ENCODE measurements around the gene C11orf54.

C11orf54 gene

DNA sequence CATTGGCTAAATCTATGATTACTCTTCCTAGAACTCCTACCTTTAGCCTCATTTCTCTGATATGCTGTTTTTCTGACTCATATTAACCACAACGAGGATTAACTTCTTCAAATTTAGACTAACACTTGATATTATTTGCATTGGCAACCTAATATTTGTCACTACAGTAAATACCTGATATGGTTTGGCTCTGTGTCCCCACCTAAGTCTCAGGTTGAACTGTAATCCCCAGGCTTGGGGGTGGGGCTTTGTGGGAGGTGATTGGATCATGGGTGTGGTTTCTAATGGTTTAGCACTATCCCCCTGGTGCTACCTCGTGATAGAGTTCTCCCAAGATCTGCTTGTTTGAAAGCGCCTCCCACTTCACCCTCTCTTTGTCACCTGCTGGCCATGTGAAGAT, 25.5 kb downstream of the C11orf54 start:
- no peak for DNase-seq

DNA sequence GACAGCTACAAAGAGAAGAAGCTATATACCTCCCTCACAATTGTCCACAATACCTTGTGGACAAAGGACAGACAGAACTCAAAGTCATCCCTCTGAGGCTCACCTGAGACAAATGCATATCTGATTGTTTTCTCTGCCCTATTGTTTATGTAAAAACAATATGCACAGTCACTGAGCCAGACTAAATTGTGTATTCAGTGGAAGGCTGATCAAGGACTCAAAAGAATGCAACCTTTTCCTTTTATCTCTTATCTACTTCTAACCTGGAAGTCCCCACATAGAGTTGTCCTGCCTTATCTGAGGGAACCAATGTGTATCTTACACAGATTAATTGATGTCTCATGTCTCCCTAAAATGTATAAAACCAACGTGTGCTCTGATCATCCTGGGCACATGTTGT, 28.7 kb downstream of the C11orf54 start:
- no peak for DNase-seq

- DNase-seq = no peak
Observed at GRCh38 chr11:93772123-93772522, 30.7 kb downstream of the C11orf54 start.

DNA sequence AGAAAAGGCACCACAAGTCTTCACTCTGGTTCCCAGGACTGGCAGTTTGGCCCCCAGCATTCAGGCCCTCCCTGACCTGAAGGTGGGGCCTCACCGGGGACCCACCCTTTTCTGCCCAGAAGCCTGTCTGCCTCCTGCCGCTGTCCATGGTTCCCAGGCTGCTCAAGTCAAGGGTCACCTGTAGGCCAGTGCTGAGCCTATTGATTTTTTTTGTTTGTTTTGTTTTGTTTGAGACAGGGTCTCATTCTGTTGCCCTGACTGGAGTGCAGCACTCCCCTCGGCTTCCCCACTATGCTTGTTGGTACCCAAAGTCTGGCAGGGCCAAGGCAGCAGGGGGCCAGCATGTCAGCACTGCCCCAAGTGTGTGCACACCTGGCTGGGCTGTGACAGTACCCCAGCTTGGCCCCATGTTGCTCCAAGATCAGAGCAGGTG, 31.6 kb downstream of the C11orf54 start:
- no peak for DNase-seq

DNA sequence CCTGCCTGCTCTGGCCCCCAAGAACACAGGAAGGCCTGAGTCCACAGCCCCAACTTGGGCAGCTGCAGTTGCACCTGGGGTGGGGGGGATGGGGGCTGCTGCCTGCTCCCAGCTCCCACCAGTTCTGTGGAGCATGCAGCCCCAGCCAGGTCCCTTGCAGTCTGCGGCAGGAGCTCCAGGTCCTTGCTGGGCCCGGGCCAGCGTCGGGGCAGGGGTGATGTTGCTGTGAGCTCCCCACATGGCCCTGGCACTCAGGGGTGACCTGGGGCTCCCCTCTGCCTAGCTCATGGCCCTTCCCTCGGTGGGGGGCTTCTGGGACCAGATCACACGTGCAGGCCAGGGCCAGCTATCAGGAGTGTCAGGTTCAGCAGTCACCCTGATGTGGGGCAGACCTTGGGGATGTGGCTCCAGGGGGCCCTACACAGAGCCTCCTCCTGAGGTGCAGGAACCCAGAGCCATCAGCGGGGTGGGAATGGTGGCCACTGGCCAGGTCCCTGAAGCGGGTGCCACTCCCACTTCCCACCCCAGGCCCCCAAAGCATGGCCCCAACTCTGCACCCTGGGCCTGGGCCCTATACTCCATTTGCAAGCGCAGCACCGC, 32.2 kb downstream of the C11orf54 start:
- DNase-seq = no peak

DNA sequence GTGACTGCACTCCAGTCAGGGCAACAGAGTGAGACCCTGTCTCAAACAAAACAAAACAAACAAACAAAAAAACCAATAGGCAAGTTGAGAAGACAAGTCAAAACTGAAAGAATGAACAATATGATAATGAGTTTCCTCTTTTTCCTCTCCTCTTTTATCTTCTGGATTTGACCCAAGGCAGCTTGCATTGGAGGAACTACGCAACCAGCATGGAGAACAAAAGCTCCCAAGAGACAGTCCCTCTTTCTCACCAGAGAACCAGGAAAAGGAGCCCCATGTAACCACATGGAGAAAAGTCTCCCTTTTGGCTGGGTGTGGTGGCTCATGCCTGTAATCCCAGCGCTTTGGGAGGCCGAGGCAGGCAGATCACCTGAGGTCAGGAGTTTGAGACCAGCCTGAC, 33.1 kb downstream of the C11orf54 start:
- DNase-seq = peak; percentile 38 to 54 (median 45)

- DNase-seq = peak; percentile 27 to 50 (median 35)
Observed at GRCh38 chr11:93775289-93775688, 33.8 kb downstream of the C11orf54 start.

- no peak for DNase-seq
Observed at GRCh38 chr11:93783362-93783761, 41.9 kb downstream of the C11orf54 start.

- DNase-seq = no peak
Observed at GRCh38 chr11:93783765-93784144, 42.3 kb downstream of the C11orf54 start.

- peak; percentile 93 to 95 (median 95) for DNase-seq
Observed at GRCh38 chr11:93784145-93784934, 42.9 kb downstream of the C11orf54 start, which contains the start of gene MED17. MED17 (plus strand) TSS chr11:93784282; CDS start chr11:93784514, 232 bp downstream.

DNA sequence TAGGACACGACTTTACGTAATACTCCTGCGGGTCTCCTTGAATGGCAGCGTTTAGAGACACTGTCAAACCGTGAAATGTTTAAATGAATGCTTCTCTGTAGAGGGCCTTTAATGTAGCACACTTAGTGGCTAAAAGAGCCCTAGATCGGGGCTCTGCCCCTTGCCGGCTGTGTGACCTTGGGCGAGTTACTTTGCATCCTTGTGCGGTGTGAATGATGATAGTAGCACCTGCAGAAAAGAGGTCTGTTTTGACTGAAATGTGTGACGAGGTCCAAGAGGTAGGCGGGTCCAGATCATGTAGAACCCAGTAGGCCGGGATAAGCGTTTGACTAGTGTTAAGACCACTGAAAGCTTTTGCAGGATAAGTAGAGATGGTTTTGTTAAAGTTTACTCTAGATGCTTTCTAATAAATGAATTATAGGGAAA, 43.5 kb downstream of the C11orf54 start:
- DNase-seq = peak in 1 of 3 donors; percentile 5

DNA sequence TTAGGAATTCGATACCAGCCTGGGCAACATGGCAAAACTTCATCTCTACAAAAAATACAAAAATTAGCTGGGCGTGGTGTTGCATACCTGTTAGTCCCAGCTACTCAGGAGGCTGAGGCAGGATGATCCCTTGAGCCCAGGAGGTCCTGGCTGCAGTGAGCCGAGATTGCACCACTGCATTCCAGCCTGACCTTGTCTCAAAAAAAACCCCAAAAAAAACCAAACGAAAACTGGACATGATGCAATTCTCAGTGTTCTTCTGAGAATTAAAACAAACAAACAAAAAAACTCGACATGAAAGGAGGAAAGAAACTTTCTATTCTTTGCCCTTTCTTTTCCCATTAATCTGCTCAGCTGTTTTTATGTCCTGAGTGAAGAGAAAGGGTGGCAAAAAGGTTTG, 50.0 kb downstream of the C11orf54 start:
- no peak for DNase-seq

DNA sequence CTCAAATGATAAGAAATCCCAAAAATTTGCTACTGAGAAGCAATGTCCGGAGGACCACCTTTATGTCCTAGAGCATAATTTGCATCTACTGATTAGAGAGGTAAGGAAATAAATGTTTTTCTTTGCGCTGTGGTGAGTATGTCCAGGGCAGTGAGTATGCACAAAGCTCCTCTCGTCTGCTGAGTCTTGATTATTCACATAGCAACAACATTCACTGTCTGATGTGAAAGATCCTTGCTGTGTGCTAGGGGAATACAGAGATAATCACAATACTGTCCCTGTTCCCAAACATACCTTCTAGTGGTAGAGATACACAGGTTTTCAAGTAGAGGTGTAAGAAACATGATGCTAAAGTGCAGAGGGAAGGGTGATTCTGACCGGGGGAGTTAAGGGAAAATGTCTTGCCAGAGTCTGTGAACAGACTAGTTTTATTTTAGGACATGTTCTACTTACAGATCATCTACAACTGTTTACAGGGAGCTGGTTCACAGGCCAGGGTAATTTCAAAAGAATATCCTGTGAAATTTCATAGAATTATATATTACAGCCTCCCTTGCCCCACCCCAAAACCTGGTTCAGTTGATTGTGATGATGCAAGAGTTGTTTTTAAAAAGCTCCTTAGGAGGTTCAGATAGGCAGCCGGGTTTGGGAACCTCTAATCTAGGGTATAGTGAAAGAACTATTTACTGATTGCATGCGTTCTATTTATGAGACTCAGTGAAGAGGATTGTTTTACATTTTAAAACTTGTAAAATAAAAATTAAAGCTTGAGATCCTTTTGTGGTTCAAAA, 55.2 kb downstream of the C11orf54 start:
- DNase-seq = no peak

- no peak for DNase-seq
Observed at GRCh38 chr11:93801366-93801765, 59.9 kb downstream of the C11orf54 start.

GRCh38 chr11:93804879-93805278, 63.4 kb downstream of the C11orf54 start:
- DNase-seq = no peak

GRCh38 chr11:93807980-93808379, 66.5 kb downstream of the C11orf54 start:
- no peak for DNase-seq

GRCh38 chr11:93813974-93814373, 72.5 kb downstream of the C11orf54 start:
- no peak for DNase-seq

All from suppressor macrophage treated with lipopolysaccharide for 1 hour (primary cell).